Uterus (tissue), 4 donors: Measurements from ENCODE around the gene MPND. TPM values are rescaled to one million over a fixed set of nuclear protein-coding genes. Genes with fewer than 3 reads are reported as not detected.

Source experiments
- DNase-seq, 2 donors: peaks; one replicate each; pipeline ENCODE4 v3.0.0-alpha.2; 2019 to 2020
- H3K27ac ChIP-seq, 2 donors: fragments of 200-600 bp; sonication (generic); 1 replicate in 1 of 2; 2 replicates in 1 of 2; pipeline ENCODE4 v1.5.1; 2016 to 2018
- H3K27me3 ChIP-seq, 2 donors: fragments of 200-600 bp; sonication (generic); one replicate each; pipeline ENCODE4 v1.5.1; 2018 to 2019; ENCODE audit warnings: control low read depth in 1 of 2
- H3K36me3 ChIP-seq, 2 donors: fragments of 200-600 bp; sonication (generic); one replicate each; pipeline ENCODE4 v1.5.1; 2019; ENCODE audit warnings: control low read depth in 1 of 2
- H3K4me1 ChIP-seq, 2 donors: fragments of 200-600 bp; sonication (generic); one replicate each; pipeline ENCODE4 v1.5.1; 2018 to 2019; ENCODE audit warnings: control low read depth in 1 of 2
- H3K4me3 ChIP-seq, 2 donors: fragments of 200-600 bp; sonication (generic); 1 replicate in 1 of 2; 2 replicates in 1 of 2; pipeline ENCODE4 v1.5.1; 2018 to 2019; ENCODE audit warnings: mild to moderate bottlenecking in 1 of 2
- H3K9me3 ChIP-seq, 2 donors: fragments of 200-600 bp; sonication (generic); one replicate each; pipeline ENCODE4 v1.5.1; 2019; ENCODE audit warnings: control low read depth in 1 of 2
- CTCF ChIP-seq, 4 experiments: fragments of 200-600 bp in 2 of 4; fragments of 450-650 bp in 2 of 4; sonication (generic) in 2 of 4; IDR thresholded peaks; one replicate each; pipeline ENCODE4 v1.5.1; 2016 to 2019; ENCODE audit warnings: antibody characterized with exemption in 4 of 4, mild to moderate bottlenecking in 2 of 4, moderate library complexity in 1 of 4
- POLR2A ChIP-seq, 2 donors: fragments of 450-650 bp; IDR thresholded peaks; one replicate each; pipeline ENCODE4 v1.6.1; 2016; ENCODE audit warnings: antibody characterized with exemption in 2 of 2, mild to moderate bottlenecking in 1 of 2, moderate library complexity in 1 of 2
- intact Hi-C: fragments of 100-400 bp; cut with DNase I; formaldehyde crosslinking; loops from one replicate; pipeline ENCODE4 v1.15.1; 2023; ENCODE audit warnings: low total_unique reads
- total RNA-seq, 4 donors: library from RNA; depleted of rRNA in 3 of 4; stranded (reverse); fragments of >200 nt in 3 of 4; gene quantifications; one replicate each; pipeline versions ENCODE4 v1.1.0 to v1.2.4, GENCODE V29; 2014 to 2023
- donor health status: DM: yes; HTN: yes; CAD: no.

The MPND gene
- total RNA-seq, 4 donors from 2014 or later = 0.51 to 13.8 (median 5.8) TPM; not detected in 1

DNA sequence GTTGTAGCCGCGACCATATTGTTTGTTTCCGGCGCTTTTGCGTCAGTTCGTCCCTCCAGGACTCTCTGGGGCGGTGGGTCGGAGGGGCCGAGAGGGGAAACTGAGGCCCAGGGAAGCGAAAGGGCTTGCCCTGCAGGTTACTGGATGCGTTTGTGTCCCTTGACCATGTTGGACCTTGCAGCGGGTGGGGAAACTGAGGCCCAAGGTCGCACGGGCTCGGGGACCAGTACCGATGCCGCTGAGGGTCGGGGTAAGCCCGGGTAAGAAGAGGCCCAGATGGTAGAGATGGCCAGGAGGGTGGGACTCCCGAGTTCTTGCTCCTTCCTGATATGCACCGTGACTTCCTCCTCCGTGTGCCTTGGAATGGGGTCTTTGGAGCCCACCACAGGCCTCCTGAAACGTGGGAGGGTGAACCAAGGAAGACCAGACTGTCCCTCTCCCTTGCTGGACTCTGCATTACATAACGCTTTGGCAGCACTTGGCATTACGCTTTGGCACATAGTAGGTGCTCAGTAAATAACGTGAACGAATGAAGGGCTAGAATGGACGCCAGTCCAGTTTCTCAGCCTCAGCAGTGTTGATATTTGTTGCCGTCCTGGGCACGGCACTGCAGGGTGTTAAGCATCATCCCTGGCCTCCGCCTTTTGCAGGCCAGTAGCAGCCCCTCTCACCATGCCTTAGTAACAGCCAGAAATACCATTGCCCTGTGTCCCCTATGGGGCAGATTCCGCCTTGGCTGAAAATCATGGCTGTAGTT is 59.8 kb downstream of the MPND start:
- TF ChIP-seq CTCF (IDR thresholded peaks at IDR 0.05) (no peak), POLR2A (IDR thresholded peaks at IDR 0.05) (no peak)
- Histone ChIP-seq H3K9me3 (no peaks in the 10 kb centered on the region), H3K27me3 (no peaks in the 10 kb centered on the region), H3K4me3 (peak overlapping the region; percentile 24 to 67), H3K4me1 (peaks cover 3 to 9% of the 10 kb centered on the region in 2 donors), H3K36me3 (no peaks in the 10 kb centered on the region), H3K27ac (peak overlapping the region; percentile 76 to 91)
- intact Hi-C loops = no loop called here
- DNase-seq = no peak

GRCh38 chr19:4405977-4406376 is 62.6 kb downstream of the MPND start:
- Histone ChIP-seq H3K9me3 (no peaks in the 10 kb centered on the region), H3K27me3 (no peaks in the 10 kb centered on the region), H3K27ac (no peak overlapping the region), H3K36me3 (no peaks in the 10 kb centered on the region), H3K4me3 (no peak overlapping the region), H3K4me1 (peaks cover 3 to 8% of the 10 kb centered on the region in 2 donors)
- intact Hi-C loops = no loop called here
- DNase-seq = no peak
- TF ChIP-seq CTCF (IDR thresholded peaks at IDR 0.05) (no peak), POLR2A (IDR thresholded peaks at IDR 0.05) (no peak)

DNA sequence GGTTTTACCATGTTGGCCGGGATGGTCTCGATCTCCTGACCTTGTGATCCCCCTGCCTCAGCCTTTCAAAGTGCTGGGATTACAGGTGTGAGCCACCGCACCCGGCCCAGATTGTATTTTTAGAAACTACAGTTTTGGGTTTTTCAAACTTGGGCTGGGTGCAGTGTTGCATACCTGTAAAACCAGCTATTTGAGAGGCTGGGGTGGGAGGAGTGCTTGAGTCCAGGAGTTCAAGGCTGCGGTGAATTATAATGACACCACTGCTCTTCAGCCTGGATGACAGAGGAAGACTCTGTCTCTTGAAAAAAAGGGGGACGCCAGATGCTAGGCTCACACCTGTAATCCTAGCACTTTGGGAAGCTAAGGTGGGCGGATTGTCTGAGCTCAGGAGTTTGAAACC is 63.3 kb downstream of the MPND start:
- TF ChIP-seq CTCF (IDR thresholded peaks at IDR 0.05) = no peak
- no peak for TF ChIP-seq POLR2A (IDR thresholded peaks at IDR 0.05)
- no peaks in the 10 kb centered on the region for H3K9me3 ChIP-seq
- no peak for DNase-seq
- H3K4me3 ChIP-seq = no peak overlapping the region
- no peak overlapping the region for H3K27ac ChIP-seq
- intact Hi-C loops = no loop called here
- no peaks in the 10 kb centered on the region for H3K27me3 ChIP-seq
- peaks cover 3 to 8% of the 10 kb centered on the region in 2 donors for H3K4me1 ChIP-seq
- H3K36me3 ChIP-seq = no peaks in the 10 kb centered on the region

DNA sequence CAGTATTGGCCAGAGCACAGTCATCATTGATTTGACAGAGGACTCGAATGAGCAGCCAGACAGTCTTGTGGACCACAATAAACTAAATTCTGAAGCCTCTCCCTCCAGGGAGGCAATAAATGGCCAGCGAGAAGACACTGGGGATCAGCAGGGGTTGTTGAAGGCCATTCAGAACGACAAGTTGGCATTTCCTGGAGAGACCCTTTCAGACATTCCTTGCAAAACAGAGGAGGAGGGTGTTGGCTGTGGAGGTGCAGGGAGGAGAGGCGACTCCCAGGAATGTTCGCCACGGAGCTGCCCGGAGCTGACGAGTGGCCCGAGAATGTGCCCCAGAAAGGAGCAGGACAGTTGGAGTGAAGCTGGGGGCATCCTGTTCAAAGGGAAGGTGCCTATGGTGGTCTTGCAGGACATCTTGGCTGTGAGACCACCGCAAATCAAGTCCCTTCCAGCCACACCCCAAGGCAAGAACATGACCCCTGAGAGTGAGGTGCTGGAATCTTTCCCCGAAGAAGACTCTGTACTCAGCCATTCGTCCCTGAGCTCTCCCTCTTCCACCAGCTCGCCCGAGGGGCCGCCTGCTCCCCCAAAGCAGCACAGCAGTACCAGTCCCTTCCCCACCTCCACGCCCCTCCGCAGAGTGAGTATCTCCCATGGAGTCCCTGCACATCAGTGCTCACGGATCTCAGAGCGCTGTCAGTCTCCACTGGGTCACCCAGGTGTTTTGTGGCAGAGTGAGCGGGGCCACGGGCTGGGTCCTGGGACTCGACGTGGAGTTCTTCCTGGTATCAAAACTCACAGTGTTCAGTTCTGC is 66.0 kb downstream of the MPND start:
- no peaks in the 10 kb centered on the region for H3K36me3 ChIP-seq
- H3K4me3 ChIP-seq = no peak overlapping the region
- no peak overlapping the region for H3K27ac ChIP-seq
- no peaks in the 10 kb centered on the region for H3K4me1 ChIP-seq
- no peaks in the 10 kb centered on the region for H3K27me3 ChIP-seq
- DNase-seq = no peak
- no peak for TF ChIP-seq CTCF (IDR thresholded peaks at IDR 0.05)
- no peak for TF ChIP-seq POLR2A (IDR thresholded peaks at IDR 0.05)
- H3K9me3 ChIP-seq = no peaks in the 10 kb centered on the region
- intact Hi-C loops = no loop called here

Other genes with a start within 250 kb of the MPND start
- gene MAP2K2, start 219.4 kb upstream of the MPND start, total RNA-seq = 100 to 1,000 TPM in 1 of 4 donors, 10 to 100 TPM in 2, 1 to 10 TPM in 1; 7.4 to 105 (median 82.4) TPM
- not detected for gene CREB3L3, start 189.9 kb upstream of the MPND start, total RNA-seq
- 10 to 100 TPM in 3 of 4 donors, 1 to 10 TPM in 1; 1.3 to 23.2 (median 15.1) TPM for gene SIRT6, start 161.0 kb upstream of the MPND start, total RNA-seq
- gene ANKRD24, start 160.9 kb upstream of the MPND start, total RNA-seq = 1 to 10 TPM in 2 of 4 donors, under 1 TPM in 1, not detected in 1; 0.64 to 1.8 (median 1.2) TPM
- 1 to 10 TPM in 3 of 4 donors, not detected in 1; 1.2 to 1.8 (median 1.5) TPM for gene EBI3, start 114.0 kb upstream of the MPND start, total RNA-seq
- gene YJU2, start 96.5 kb upstream of the MPND start, total RNA-seq = 10 to 100 TPM; 13.3 to 29.1 (median 21.5) TPM
- under 1 TPM in 1 of 4 donors, not detected in 3; 0.41 TPM for gene SHD, start 64.3 kb upstream of the MPND start, total RNA-seq
- under 1 TPM in 1 of 4 donors, not detected in 3; 0.97 TPM for gene TMIGD2, start 41.2 kb upstream of the MPND start, total RNA-seq
- 1 to 10 TPM in 1 of 4 donors, not detected in 3; 3.1 TPM for gene FSD1, start 39.0 kb upstream of the MPND start, total RNA-seq
- gene STAP2, start 4.7 kb upstream of the MPND start, total RNA-seq = 1 to 10 TPM in 3 of 4 donors, under 1 TPM in 1; 0.29 to 9.4 (median 6.2) TPM
- 10 to 100 TPM; 11.8 to 69.3 (median 29.5) TPM for gene SH3GL1, start 57.0 kb downstream of the MPND start, total RNA-seq
- 10 to 100 TPM in 1 of 4 donors, 1 to 10 TPM in 2, under 1 TPM in 1; 0.59 to 12.9 (median 8.0) TPM for gene CHAF1A, start 59.1 kb downstream of the MPND start, total RNA-seq
- 100 to 1,000 TPM in 2 of 4 donors, 10 to 100 TPM in 2; 61.5 to 266 (median 90.0) TPM for gene UBXN6, start 114.2 kb downstream of the MPND start, total RNA-seq
- 10 to 100 TPM in 3 of 4 donors, 1 to 10 TPM in 1; 8.5 to 65.8 (median 34.8) TPM for gene HDGFL2, start 128.7 kb downstream of the MPND start, total RNA-seq
- 10 to 100 TPM in 3 of 4 donors, 1 to 10 TPM in 1; 7.9 to 78.3 (median 16.2) TPM for gene PLIN4, start 174.9 kb downstream of the MPND start, total RNA-seq
- 10 to 100 TPM in 1 of 4 donors, 1 to 10 TPM in 3; 1.5 to 11.1 (median 3.0) TPM for gene PLIN5, start 191.7 kb downstream of the MPND start, total RNA-seq
- gene LRG1, start 196.5 kb downstream of the MPND start, total RNA-seq = 1 to 10 TPM in 2 of 4 donors, under 1 TPM in 1, not detected in 1; 0.59 to 1.1 (median 1.1) TPM
- gene SEMA6B, start 216.1 kb downstream of the MPND start, total RNA-seq = 10 to 100 TPM in 1 of 4 donors, 1 to 10 TPM in 3; 1.8 to 48.1 (median 5.5) TPM